ENCODE measurements around the gene FHL2.

FHL2 gene

GRCh38 chr2:105401867-105402266 lies 3.0 kb upstream of the FHL2 start:
- no peak for TF ChIP-seq CTCF (IDR thresholded peaks at IDR 0.05; ENCODE audit: borderline replicate concordance, control extremely low read depth, extremely low read depth, insufficient read depth, missing control alignments)
- in situ Hi-C loops (cut with MboI; ENCODE audit: low sequenced_read_pairs, unreplicated experiment), result no loop called here
- DNase-seq (ENCODE audit: low spot score), result no peak

- DNase-seq (ENCODE audit: low spot score), result no peak
- in situ Hi-C loops (cut with MboI; ENCODE audit: low sequenced_read_pairs, unreplicated experiment), result no loop called here
- TF ChIP-seq CTCF (IDR thresholded peaks at IDR 0.05; ENCODE audit: borderline replicate concordance, control extremely low read depth, extremely low read depth, insufficient read depth, missing control alignments), result no peak
Measured at GRCh38 chr2:105400138-105400540, 1.3 kb upstream of the FHL2 start.

GRCh38 chr2:105399207-105399861 lies 483 bp upstream of the FHL2 start:
- in situ Hi-C loops (cut with MboI; ENCODE audit: low sequenced_read_pairs, unreplicated experiment), result loop anchor here (25.0 kb wide), 1 partner anchor 313 kb away; no protein-coding TSS in a partner anchor
- DNase-seq (ENCODE audit: low spot score), result peak; percentile 33
- TF ChIP-seq CTCF (IDR thresholded peaks at IDR 0.05; ENCODE audit: borderline replicate concordance, control extremely low read depth, extremely low read depth, insufficient read depth, missing control alignments), result no peak

- TF ChIP-seq CTCF (IDR thresholded peaks at IDR 0.05; ENCODE audit: borderline replicate concordance, control extremely low read depth, extremely low read depth, insufficient read depth, missing control alignments), result no peak
- in situ Hi-C loops (cut with MboI; ENCODE audit: low sequenced_read_pairs, unreplicated experiment), result loop anchor here (25.0 kb wide), 1 partner anchor 314 kb away; no protein-coding TSS in a partner anchor
- no peak for DNase-seq (ENCODE audit: low spot score)
Measured at GRCh38 chr2:105397953-105398335, 907 bp downstream of the FHL2 start.

GRCh38 chr2:105397025-105397722 lies 1.7 kb downstream of the FHL2 start:
- no peak for TF ChIP-seq CTCF (IDR thresholded peaks at IDR 0.05; ENCODE audit: borderline replicate concordance, control extremely low read depth, extremely low read depth, insufficient read depth, missing control alignments)
- DNase-seq (ENCODE audit: low spot score), result no peak
- in situ Hi-C loops (cut with MboI; ENCODE audit: low sequenced_read_pairs, unreplicated experiment), result loop anchor here (25.0 kb wide), 1 partner anchor 315 kb away; no protein-coding TSS in a partner anchor

GRCh38 chr2:105396254-105397024 lies 2.4 kb downstream of the FHL2 start:
- no peak for DNase-seq (ENCODE audit: low spot score)
- in situ Hi-C loops (cut with MboI; ENCODE audit: low sequenced_read_pairs, unreplicated experiment), result loop anchor here (25.0 kb wide), 1 partner anchor 316 kb away; no protein-coding TSS in a partner anchor
- TF ChIP-seq CTCF (IDR thresholded peaks at IDR 0.05; ENCODE audit: borderline replicate concordance, control extremely low read depth, extremely low read depth, insufficient read depth, missing control alignments), result no peak
